ENCODE measurements around the gene TIMP4. TPM values are rescaled to one million over a fixed set of nuclear protein-coding genes. Genes with fewer than 3 reads are reported as not detected.

TIMP4 gene
- polyA plus RNA-seq, 1 donor (not counting 4 experiments of a cell fraction or from before 2014, with no cell fraction given): 0.07 TPM

- H3K36me3 ChIP-seq (ENCODE audit: control insufficient read depth in 2 of 2, extremely low read depth in 1 of 2, insufficient read depth in 2 of 2, low read length in 2 of 2): no peaks in the 10 kb centered on the region
- dilution Hi-C loops (cut with MboI; ENCODE audit: extremely low pct_ligation_motif_present, low sequenced_read_pairs): no loop called here
- H3K9me1 ChIP-seq (ENCODE audit: control insufficient read depth, extremely low read depth, insufficient read depth, low read length): no peaks in the 10 kb centered on the region
- H4K20me1 ChIP-seq (ENCODE audit: control insufficient read depth, extremely low read depth, insufficient read depth, low read length): no peaks in the 10 kb centered on the region
- no peaks in the 10 kb centered on the region for H3K4me1 ChIP-seq (ENCODE audit: control insufficient read depth, extremely low read depth, insufficient read depth, low read length)
- no peak overlapping the region for H2AFZ ChIP-seq (ENCODE audit: control insufficient read depth, low read length)
- peaks cover 6% of the 10 kb centered on the region for H3K27me3 ChIP-seq (ENCODE audit: control insufficient read depth, extremely low read depth, insufficient read depth, low read length)
- no peak overlapping the region for H3K4me3 ChIP-seq (ENCODE audit: control insufficient read depth in 2 of 3, extremely low read depth in 1 of 3, insufficient read depth in 2 of 3, low read depth in 1 of 3, low read length in 3 of 3)
- H3K9ac ChIP-seq (ENCODE audit: control insufficient read depth, extremely low read depth, insufficient read depth, low read length): no peak overlapping the region
- DNase-seq (ENCODE audit: low read depth, low spot score) (no peak), FAIRE-seq (no peak)
- H3K4me2 ChIP-seq (ENCODE audit: control insufficient read depth, extremely low read depth, insufficient read depth, low read depth, low read length): no peak overlapping the region
- H3K79me2 ChIP-seq (ENCODE audit: control insufficient read depth, insufficient read depth, low read length): no peaks in the 10 kb centered on the region
- TF ChIP-seq EZH2 (IDR thresholded peaks at IDR 0.05; ENCODE audit: low read length) (no peak), CTCF (optimal IDR thresholded peaks at IDR 0.05 in 1 of 3, IDR thresholded peaks at IDR 0.05 in 1 of 3, conservative IDR thresholded peaks at IDR 0.05 in 1 of 3; ENCODE audit: extremely low read depth in 1 of 3, insufficient read depth in 2 of 3, low read length in 3 of 3) (no peak)
- H3K27ac ChIP-seq (ENCODE audit: control insufficient read depth, insufficient read depth, low read length): no peak overlapping the region
- H3K9me3 ChIP-seq (ENCODE audit: control insufficient read depth, low read depth, low read length): no peaks in the 10 kb centered on the region
These were observed 10.3 kb downstream of the TIMP4 start for GRCh38 chr3:12148183-12148940.

DNA sequence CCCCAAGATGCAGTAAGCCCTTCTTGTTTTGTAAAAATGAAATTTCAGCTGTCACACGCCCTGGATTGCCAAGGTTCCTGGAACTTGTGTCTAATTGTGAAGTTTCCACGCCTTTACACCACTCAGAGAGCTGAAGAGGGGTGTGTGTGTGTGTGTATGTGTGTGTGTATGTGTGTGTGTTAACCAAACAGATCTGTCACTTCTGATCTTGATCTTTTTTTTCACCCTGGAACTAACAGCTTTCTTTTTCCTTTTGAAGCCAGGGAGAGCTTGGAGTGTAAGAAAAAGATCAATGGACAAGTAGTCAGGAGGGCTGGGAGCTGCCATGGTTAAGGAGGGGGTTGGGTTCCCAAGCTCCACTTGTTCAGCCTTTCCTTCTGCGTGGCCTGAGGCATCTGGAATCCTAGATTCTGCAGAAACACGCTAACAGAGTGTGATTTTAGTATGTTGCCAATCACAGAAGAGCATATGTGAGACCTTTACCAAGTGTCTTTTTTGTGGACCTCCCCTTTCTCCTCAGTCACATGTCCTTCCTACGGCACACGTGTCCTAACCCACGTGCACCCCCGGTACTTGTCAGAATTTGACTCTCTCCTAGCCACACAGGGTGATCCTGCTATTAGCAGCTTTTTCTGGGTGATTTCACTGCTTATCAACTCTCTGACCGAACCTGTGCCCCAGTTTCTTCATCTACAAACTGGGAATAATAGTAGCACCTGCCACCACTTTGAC lies 11.5 kb downstream of the TIMP4 start:
- Histone ChIP-seq H3K79me2 (ENCODE audit: control insufficient read depth, insufficient read depth, low read length) (no peaks in the 10 kb centered on the region), H3K4me2 (ENCODE audit: control insufficient read depth, extremely low read depth, insufficient read depth, low read depth, low read length) (no peak overlapping the region), H3K9me1 (ENCODE audit: control insufficient read depth, extremely low read depth, insufficient read depth, low read length) (no peaks in the 10 kb centered on the region), H4K20me1 (ENCODE audit: control insufficient read depth, extremely low read depth, insufficient read depth, low read length) (no peaks in the 10 kb centered on the region), H3K36me3 (ENCODE audit: control insufficient read depth in 2 of 2, extremely low read depth in 1 of 2, insufficient read depth in 2 of 2, low read length in 2 of 2) (no peaks in the 10 kb centered on the region), H3K27me3 (ENCODE audit: control insufficient read depth, extremely low read depth, insufficient read depth, low read length) (peaks cover 11% of the 10 kb centered on the region), H3K4me3 (ENCODE audit: control insufficient read depth in 2 of 3, extremely low read depth in 1 of 3, insufficient read depth in 2 of 3, low read depth in 1 of 3, low read length in 3 of 3) (no peak overlapping the region), H2AFZ (ENCODE audit: control insufficient read depth, low read length) (no peak overlapping the region), H3K9ac (ENCODE audit: control insufficient read depth, extremely low read depth, insufficient read depth, low read length) (no peak overlapping the region), H3K27ac (ENCODE audit: control insufficient read depth, insufficient read depth, low read length) (no peak overlapping the region), H3K9me3 (ENCODE audit: control insufficient read depth, low read depth, low read length) (no peaks in the 10 kb centered on the region), H3K4me1 (ENCODE audit: control insufficient read depth, extremely low read depth, insufficient read depth, low read length) (no peaks in the 10 kb centered on the region)
- DNase-seq (ENCODE audit: low read depth, low spot score) (no peak), FAIRE-seq (no peak)
- no peak for TF ChIP-seq CTCF (optimal IDR thresholded peaks at IDR 0.05 in 1 of 3, IDR thresholded peaks at IDR 0.05 in 1 of 3, conservative IDR thresholded peaks at IDR 0.05 in 1 of 3; ENCODE audit: extremely low read depth in 1 of 3, insufficient read depth in 2 of 3, low read length in 3 of 3)
- TF ChIP-seq EZH2 (IDR thresholded peaks at IDR 0.05; ENCODE audit: low read length): no peak
- dilution Hi-C loops (cut with MboI; ENCODE audit: extremely low pct_ligation_motif_present, low sequenced_read_pairs): no loop called here
